Fibroblast of lung (primary cell): Measurements from ENCODE around the gene ABAT.

Experiments
- CTCF ChIP-seq, 2 donors: IDR thresholded peaks in 1 of 2; conservative IDR thresholded peaks in 1 of 2; 1 replicate in 1 of 2; 2 replicates in 1 of 2; pipeline ENCODE4 v1.5.1; 2011 to 2012; ENCODE audit warnings: low read length in 2 of 2, control low read depth in 1 of 2, inconsistent platforms in 1 of 2, low read depth in 1 of 2, mild to moderate bottlenecking in 1 of 2
- EZH2 ChIP-seq: IDR thresholded peaks from 2 replicates; pipeline ENCODE4 v1.5.1; 2012; ENCODE audit warnings: low read length, control low read depth, mild to moderate bottlenecking; ENCODE audit errors: missing control alignments

DNA sequence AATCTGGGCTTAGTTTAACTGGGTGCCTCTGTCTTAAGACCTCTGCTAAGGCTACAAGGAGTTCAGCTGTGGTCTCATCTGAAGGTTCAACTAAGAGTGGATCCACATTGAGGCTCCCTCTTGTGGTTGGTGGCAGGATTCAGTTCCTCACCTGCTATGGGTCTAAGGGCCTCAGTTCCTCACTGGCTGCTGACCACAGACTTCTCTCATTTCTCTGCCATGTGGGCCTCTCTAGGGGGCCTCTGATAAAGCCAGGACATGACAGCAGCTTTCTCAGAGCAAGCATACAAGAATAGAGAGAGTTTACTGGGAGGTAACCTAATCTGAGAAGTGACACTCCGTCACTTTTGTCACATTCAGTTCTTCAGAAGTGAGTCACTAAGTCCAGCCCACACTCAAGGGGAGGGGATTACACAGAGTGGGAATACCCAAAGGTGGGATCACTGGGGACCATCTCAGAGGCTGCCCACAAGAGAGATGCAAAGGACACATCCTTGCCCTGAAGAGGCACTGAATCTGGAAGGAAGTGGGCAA is 19.2 kb upstream of the ABAT start:
- TF ChIP-seq CTCF (conservative IDR thresholded peaks at IDR 0.05 in 1 of 2, IDR thresholded peaks at IDR 0.05 in 1 of 2; ENCODE audit: low read depth in 1 of 2, low read length in 2 of 2) (peak; percentile 33 to 67), EZH2 (no peak)
